ENCODE results near the gene LRP6. TPM values are rescaled to one million over a fixed set of nuclear protein-coding genes. Genes with fewer than 3 reads are reported as not detected.

The LRP6 gene
- total and polyA plus RNA-seq, 11 donors: 3.7 to 29.6 (median 16.9) TPM

DNA sequence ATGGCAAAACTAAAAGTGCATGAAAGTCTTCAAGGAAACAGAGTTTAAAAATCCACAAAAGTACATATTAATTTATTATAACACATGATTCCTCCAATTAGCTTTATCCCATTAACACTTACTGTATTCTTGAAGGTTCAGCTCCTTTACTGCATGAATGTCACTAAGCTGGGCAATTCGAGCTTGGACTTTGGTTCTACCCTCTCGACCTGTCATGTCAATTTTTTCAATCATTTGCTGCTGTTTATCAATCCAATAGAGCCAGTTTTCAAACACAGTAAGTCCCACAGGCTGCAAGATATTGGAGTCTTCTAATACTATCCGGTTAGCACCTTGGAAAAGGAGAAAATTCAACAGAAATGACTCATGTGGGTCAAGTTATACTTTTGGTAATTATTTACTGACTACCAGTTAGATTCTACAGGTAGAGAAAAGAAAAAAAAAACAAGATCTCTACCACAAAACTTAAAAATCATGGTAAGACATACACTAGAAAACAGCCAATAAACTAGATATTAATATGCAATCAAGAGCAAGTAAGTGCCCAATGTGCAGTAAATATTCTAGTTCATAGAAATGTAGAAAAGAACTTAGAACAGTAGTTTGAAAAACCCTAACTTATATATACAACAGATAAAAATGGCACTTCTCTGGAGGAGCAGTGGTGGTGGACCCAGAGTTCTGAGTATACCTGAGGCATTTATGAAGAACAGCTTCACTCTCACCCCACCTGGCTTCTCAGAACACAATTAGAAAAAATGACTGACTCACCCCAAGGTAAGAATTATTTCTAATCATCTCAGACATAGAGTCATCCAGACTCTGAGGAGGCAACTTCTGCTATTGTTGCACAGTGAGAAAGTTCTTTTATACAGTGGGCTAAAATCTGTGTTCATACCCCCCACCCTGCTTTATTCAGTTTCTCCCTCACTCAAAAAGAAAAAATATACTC lies 128.4 kb downstream of the LRP6 start:
- ATAC-seq (no peak), DNase-seq (no peak)
- Histone ChIP-seq H3K27me3 (no peaks in the 10 kb centered on the region), H3K36me3 (peaks cover 0 to 50% (median 7%) of the 10 kb centered on the region in 9 donors), H3K9me3 (no peaks in the 10 kb centered on the region), H3K4me3 (no peak overlapping the region), H3K4me1 (no peaks in the 10 kb centered on the region), H3K27ac (no peak overlapping the region)
- intact Hi-C loops (cut with DNase I): loop anchor here in 1 of 10 donors (10.0 kb wide), 1 partner anchor 56 kb away; no protein-coding TSS in a partner anchor
- no peak for TF ChIP-seq POLR2A (IDR thresholded peaks at IDR 0.05)
- TF ChIP-seq, protein P1, sequence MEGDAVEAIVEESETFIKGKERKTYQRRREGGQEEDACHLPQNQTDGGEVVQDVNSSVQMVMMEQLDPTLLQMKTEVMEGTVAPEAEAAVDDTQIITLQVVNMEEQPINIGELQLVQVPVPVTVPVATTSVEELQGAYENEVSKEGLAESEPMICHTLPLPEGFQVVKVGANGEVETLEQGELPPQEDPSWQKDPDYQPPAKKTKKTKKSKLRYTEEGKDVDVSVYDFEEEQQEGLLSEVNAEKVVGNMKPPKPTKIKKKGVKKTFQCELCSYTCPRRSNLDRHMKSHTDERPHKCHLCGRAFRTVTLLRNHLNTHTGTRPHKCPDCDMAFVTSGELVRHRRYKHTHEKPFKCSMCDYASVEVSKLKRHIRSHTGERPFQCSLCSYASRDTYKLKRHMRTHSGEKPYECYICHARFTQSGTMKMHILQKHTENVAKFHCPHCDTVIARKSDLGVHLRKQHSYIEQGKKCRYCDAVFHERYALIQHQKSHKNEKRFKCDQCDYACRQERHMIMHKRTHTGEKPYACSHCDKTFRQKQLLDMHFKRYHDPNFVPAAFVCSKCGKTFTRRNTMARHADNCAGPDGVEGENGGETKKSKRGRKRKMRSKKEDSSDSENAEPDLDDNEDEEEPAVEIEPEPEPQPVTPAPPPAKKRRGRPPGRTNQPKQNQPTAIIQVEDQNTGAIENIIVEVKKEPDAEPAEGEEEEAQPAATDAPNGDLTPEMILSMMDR (IDR thresholded peaks at IDR 0.05): no peak
- 93 to 97% (median 95%) methylated on average over 3 of the region's 3 CpGs for WGBS, 4 donors

GRCh38 chr12:12133785-12134184 lies 133.1 kb downstream of the LRP6 start:
- Histone ChIP-seq H3K4me1 (no peaks in the 10 kb centered on the region), H3K4me3 (no peak overlapping the region), H3K27me3 (no peaks in the 10 kb centered on the region), H3K27ac (no peak overlapping the region), H3K36me3 (peaks cover 0 to 76% (median 14%) of the 10 kb centered on the region in 9 donors), H3K9me3 (no peaks in the 10 kb centered on the region)
- no peak for ATAC-seq
- no peak for TF ChIP-seq POLR2A (IDR thresholded peaks at IDR 0.05)
- TF ChIP-seq, protein P1 (IDR thresholded peaks at IDR 0.05): no peak
- DNase-seq: no peak
- WGBS, 4 donors: 96 to 99% (median 97%) methylated on average over 5 of the region's 5 CpGs
- intact Hi-C loops (cut with DNase I): loop anchor here in 1 of 10 donors (10.0 kb wide), 1 partner anchor 61 kb away; no protein-coding TSS in a partner anchor

DNA sequence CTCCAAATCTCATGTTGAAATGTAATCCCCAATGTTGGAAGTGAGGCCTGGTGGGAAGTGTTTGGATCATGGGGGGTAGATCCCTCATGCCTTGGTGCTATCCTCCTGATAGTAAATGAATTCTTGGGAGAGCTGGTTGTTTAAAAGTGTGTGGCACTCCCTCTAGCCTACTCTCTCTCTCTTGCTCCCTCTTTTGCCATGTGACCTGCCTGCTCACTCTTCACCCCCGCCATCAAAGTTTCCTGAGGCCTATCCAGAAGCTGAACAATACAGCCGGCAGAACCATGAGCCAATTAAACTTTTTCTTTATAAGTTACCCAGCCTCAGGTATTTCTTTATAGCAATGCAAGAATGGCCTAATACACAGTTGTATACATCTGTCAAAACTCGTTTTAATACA lies 133.6 kb downstream of the LRP6 start:
- Histone ChIP-seq H3K27ac (no peak overlapping the region), H3K4me3 (no peak overlapping the region), H3K27me3 (no peaks in the 10 kb centered on the region), H3K9me3 (no peaks in the 10 kb centered on the region), H3K4me1 (no peaks in the 10 kb centered on the region), H3K36me3 (peaks cover 0 to 78% (median 14%) of the 10 kb centered on the region in 9 donors)
- intact Hi-C loops (cut with DNase I): loop anchor here in 1 of 10 donors (10.0 kb wide), 1 partner anchor 62 kb away; no protein-coding TSS in a partner anchor
- DNase-seq: no peak
- 89 to 95% (median 91%) methylated on average over 3 of the region's 3 CpGs for WGBS, 4 donors
- ATAC-seq: no peak
- TF ChIP-seq, protein P1 (IDR thresholded peaks at IDR 0.05): no peak
- TF ChIP-seq POLR2A (IDR thresholded peaks at IDR 0.05): no peak

GRCh38 chr12:12128670-12129069 lies 138.2 kb downstream of the LRP6 start:
- Histone ChIP-seq H3K27ac (no peak overlapping the region), H3K36me3 (peaks cover 0 to 88% (median 30%) of the 10 kb centered on the region in 9 donors), H3K4me1 (peaks cover 0 to 1% (median 0%) of the 10 kb centered on the region in 12 donors), H3K27me3 (no peaks in the 10 kb centered on the region), H3K9me3 (no peaks in the 10 kb centered on the region), H3K4me3 (no peak overlapping the region)
- intact Hi-C loops (cut with DNase I): no loop called here
- ATAC-seq (no peak), DNase-seq (no peak)
- 82 to 84% (median 84%) methylated on average over 4 of the region's 4 CpGs for WGBS, 4 donors
- no peak for TF ChIP-seq POLR2A (IDR thresholded peaks at IDR 0.05)
- TF ChIP-seq, protein P1 (IDR thresholded peaks at IDR 0.05): no peak
